Activated CD4-positive, CD25-positive, alpha-beta regulatory T cell (primary cell): ENCODE measurements around the gene KIF1C.
A peak's percentile ranks its signal among the peaks of the same experiment; 100 is the strongest.

Experiments used
- DNase-seq, 4 experiments: peaks; one replicate each; lab custom pipeline; 2025; lab: John Stamatoyannopoulos, UW

The KIF1C gene

GRCh38 chr17:4997302-4998026, at the start of gene KIF1C, which contains the start of gene INCA1:
Gene KIF1C, plus strand, starts transcription at chr17:4997950. Its CDS starts 2,297 bp downstream, at chr17:5000247.
Gene INCA1, minus strand, starts transcription at chr17:4997522. Its CDS starts 3,085 bp downstream, at chr17:4994437.
- peak; percentile 72 to 85 (median 78) for DNase-seq

GRCh38 chr17:4948166-4948930, 49.4 kb upstream of the KIF1C start, which contains the start of gene PFN1:
Gene PFN1, minus strand, starts transcription at chr17:4948530. Its CDS starts 136 bp downstream, at chr17:4948394.
- peak; percentile 80 to 92 (median 84) for DNase-seq

- DNase-seq = peak in 3 of 4 experiments; percentile 37 to 59 (median 48)
Measured at GRCh38 chr17:4948931-4949320, 48.8 kb upstream of the KIF1C start.

- peak; percentile 56 to 72 (median 62) for DNase-seq
Measured at GRCh38 chr17:4949321-4950074, 48.3 kb upstream of the KIF1C start.

- peak in 2 of 4 experiments; percentile 48 to 61 for DNase-seq
Measured at GRCh38 chr17:4950075-4950745, 47.5 kb upstream of the KIF1C start.

GRCh38 chr17:4950746-4951204, 47.0 kb upstream of the KIF1C start, which contains the start of gene ENO3:
Gene ENO3, plus strand, starts transcription at chr17:4951119. Its CDS starts 711 bp downstream, at chr17:4951830.
- no peak for DNase-seq

GRCh38 chr17:4951486-4951885, 46.3 kb upstream of the KIF1C start:
- no peak for DNase-seq

GRCh38 chr17:4953451-4953961, 44.2 kb upstream of the KIF1C start:
- no peak for DNase-seq

GRCh38 chr17:4955091-4955490, 42.7 kb upstream of the KIF1C start:
- no peak for DNase-seq

- no peak for DNase-seq
Measured at GRCh38 chr17:4956493-4957061, 41.2 kb upstream of the KIF1C start.

- DNase-seq = no peak
Measured at GRCh38 chr17:4958102-4958501, 39.6 kb upstream of the KIF1C start.

GRCh38 chr17:4959261-4959965, 38.3 kb upstream of the KIF1C start:
- DNase-seq = no peak

GRCh38 chr17:4960279-4960922, 37.3 kb upstream of the KIF1C start:
- no peak for DNase-seq

GRCh38 chr17:4965311-4965986, 32.3 kb upstream of the KIF1C start:
- no peak for DNase-seq

- DNase-seq = peak; percentile 82 to 89 (median 84)
Measured at GRCh38 chr17:4966844-4967538, 30.8 kb upstream of the KIF1C start.

- DNase-seq = peak; percentile 82 to 87 (median 84)
Measured at GRCh38 chr17:4967539-4968485, 29.9 kb upstream of the KIF1C start, which contains the start of gene SPAG7. Gene SPAG7, minus strand, starts transcription at chr17:4967817. Its CDS starts 13 bp downstream, at chr17:4967804.

- DNase-seq = no peak
Measured at GRCh38 chr17:4968486-4969046, 29.2 kb upstream of the KIF1C start.
